ENCODE data around the gene AFG3L2. TPM values are rescaled to one million over a fixed set of nuclear protein-coding genes. Genes with fewer than 3 reads are reported as not detected.

AFG3L2 gene
- total and polyA plus RNA-seq, 9 of the 15 experiments (the other 6 are each of a cell fraction or from before 2014, with no cell fraction given): 24.1 to 109 (median 84.0) TPM

- TF ChIP-seq, protein P1, sequence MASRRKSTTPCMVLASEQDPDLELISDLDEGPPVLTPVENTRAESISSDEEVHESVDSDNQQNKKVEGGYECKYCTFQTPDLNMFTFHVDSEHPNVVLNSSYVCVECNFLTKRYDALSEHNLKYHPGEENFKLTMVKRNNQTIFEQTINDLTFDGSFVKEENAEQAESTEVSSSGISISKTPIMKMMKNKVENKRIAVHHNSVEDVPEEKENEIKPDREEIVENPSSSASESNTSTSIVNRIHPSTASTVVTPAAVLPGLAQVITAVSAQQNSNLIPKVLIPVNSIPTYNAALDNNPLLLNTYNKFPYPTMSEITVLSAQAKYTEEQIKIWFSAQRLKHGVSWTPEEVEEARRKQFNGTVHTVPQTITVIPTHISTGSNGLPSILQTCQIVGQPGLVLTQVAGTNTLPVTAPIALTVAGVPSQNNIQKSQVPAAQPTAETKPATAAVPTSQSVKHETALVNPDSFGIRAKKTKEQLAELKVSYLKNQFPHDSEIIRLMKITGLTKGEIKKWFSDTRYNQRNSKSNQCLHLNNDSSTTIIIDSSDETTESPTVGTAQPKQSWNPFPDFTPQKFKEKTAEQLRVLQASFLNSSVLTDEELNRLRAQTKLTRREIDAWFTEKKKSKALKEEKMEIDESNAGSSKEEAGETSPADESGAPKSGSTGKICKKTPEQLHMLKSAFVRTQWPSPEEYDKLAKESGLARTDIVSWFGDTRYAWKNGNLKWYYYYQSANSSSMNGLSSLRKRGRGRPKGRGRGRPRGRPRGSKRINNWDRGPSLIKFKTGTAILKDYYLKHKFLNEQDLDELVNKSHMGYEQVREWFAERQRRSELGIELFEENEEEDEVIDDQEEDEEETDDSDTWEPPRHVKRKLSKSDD (conservative IDR thresholded peaks at IDR 0.05; ENCODE audit: low read length): no peak
- TF ChIP-seq HOXB6 (CRISPR knock-in tag; IDR thresholded peaks at IDR 0.05; ENCODE audit: borderline replicate concordance) (no peak), RBM34 (IDR thresholded peaks at IDR 0.05; ENCODE audit: borderline replicate concordance, insufficient read depth, low read length) (no peak), PTRF (tag; IDR thresholded peaks at IDR 0.05) (no peak), HSF4 (CRISPR knock-in tag; IDR thresholded peaks at IDR 0.05; ENCODE audit: borderline replicate concordance) (no peak), WHSC1 (IDR thresholded peaks at IDR 0.05; ENCODE audit: low read length) (peak; percentile 56), MAZ (CRISPR knock-in tag; conservative IDR thresholded peaks at IDR 0.05 in 1 of 2, IDR thresholded peaks at IDR 0.05 in 1 of 2) (no peak), KLF16 (IDR thresholded peaks at IDR 0.05) (no peak; the same call in 1 of the 2 replicates), NR2C2 (CRISPR knock-in tag; IDR thresholded peaks at IDR 0.05) (no peak), NR2C2 (tag; IDR thresholded peaks at IDR 0.05) (no peak), ZNF253 (CRISPR knock-in tag; conservative IDR thresholded peaks at IDR 0.05) (no peak), POLR3A (IDR thresholded peaks at IDR 0.05; ENCODE audit: borderline replicate concordance, extremely low read depth, insufficient read depth, insufficient read length) (no peak), ZKSCAN8 (CRISPR knock-in tag; IDR thresholded peaks at IDR 0.05) (no peak), SNAPC5 (CRISPR knock-in tag; IDR thresholded peaks at IDR 0.05) (no peak), MYNN (IDR thresholded peaks at IDR 0.05) (peak; percentile 87), MYNN (CRISPR knock-in tag; IDR thresholded peaks at IDR 0.05) (no peak), BHLHE40 (IDR thresholded peaks at IDR 0.05; ENCODE audit: low read length) (0 out of 2 replicates have a peak, but pooled peaks have one; percentile 7), E2F8 (IDR thresholded peaks at IDR 0.05; ENCODE audit: low read depth, partially characterized antibody) (peak; percentile 50), ZNF324 (CRISPR knock-in tag; IDR thresholded peaks at IDR 0.05) (no peak), ARID1B (IDR thresholded peaks at IDR 0.05) (no peak), ZEB2 (IDR thresholded peaks at IDR 0.05) (no peak), ZBTB8A (IDR thresholded peaks at IDR 0.05; ENCODE audit: partially characterized antibody) (no peak)
- TF ChIP-seq, protein P2, sequence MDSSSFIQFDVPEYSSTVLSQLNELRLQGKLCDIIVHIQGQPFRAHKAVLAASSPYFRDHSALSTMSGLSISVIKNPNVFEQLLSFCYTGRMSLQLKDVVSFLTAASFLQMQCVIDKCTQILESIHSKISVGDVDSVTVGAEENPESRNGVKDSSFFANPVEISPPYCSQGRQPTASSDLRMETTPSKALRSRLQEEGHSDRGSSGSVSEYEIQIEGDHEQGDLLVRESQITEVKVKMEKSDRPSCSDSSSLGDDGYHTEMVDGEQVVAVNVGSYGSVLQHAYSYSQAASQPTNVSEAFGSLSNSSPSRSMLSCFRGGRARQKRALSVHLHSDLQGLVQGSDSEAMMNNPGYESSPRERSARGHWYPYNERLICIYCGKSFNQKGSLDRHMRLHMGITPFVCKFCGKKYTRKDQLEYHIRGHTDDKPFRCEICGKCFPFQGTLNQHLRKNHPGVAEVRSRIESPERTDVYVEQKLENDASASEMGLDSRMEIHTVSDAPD (CRISPR knock-in tag; IDR thresholded peaks at IDR 0.05): no peak
These were observed 49.4 kb downstream of the AFG3L2 start (continued) for GRCh38 chr18:12327510-12328178.
